Measurements from ENCODE around the gene UTP14A. TPM values are rescaled to one million over a fixed set of nuclear protein-coding genes. Genes with fewer than 3 reads are reported as not detected.

The UTP14A gene
- total and polyA plus RNA-seq, 4 donors = 3.0 to 6.6 (median 5.1) TPM

- no peaks in the 10 kb centered on the region for H3K27me3 ChIP-seq (ENCODE audit: control insufficient read depth in 4 of 4, insufficient read depth in 4 of 4, low read length in 3 of 4)
- TF ChIP-seq CTCF (IDR thresholded peaks at IDR 0.05; ENCODE audit: low read depth, low read length, missing input control) (no peak), RAD21 (IDR thresholded peaks at IDR 0.05) (no peak), YY1 (IDR thresholded peaks at IDR 0.05) (no peak), MAX (IDR thresholded peaks at IDR 0.05) (no peak), EGR1 (IDR thresholded peaks at IDR 0.05; ENCODE audit: low read depth in 2 of 2) (no peak), ATF3 (IDR thresholded peaks at IDR 0.05) (no peak), HNF4G (IDR thresholded peaks at IDR 0.05) (no peak), FOXA2 (IDR thresholded peaks at IDR 0.05) (no peak), TAF1 (conservative IDR thresholded peaks at IDR 0.05) (no peak), RXRA (IDR thresholded peaks at IDR 0.05) (no peak), REST (IDR thresholded peaks at IDR 0.05) (no peak), NR2F2 (IDR thresholded peaks at IDR 0.05) (no peak)
- H3K9ac ChIP-seq (ENCODE audit: low read depth in 1 of 2, low read length in 2 of 2) = no peak overlapping the region
- no peak for DNase-seq (ENCODE audit: low spot score)
- H3K36me3 ChIP-seq (ENCODE audit: control insufficient read depth in 4 of 4, insufficient read depth in 3 of 4, low read depth in 1 of 4, low read length in 3 of 4) = no peaks in the 10 kb centered on the region
- no peak overlapping the region for H3K27ac ChIP-seq (ENCODE audit: low read depth in 1 of 2, low read length in 2 of 2)
- no peaks in the 10 kb centered on the region for H3K9me3 ChIP-seq (ENCODE audit: control insufficient read depth in 4 of 4, low read length in 3 of 4)
- peaks cover 0 to 5% (median 1%) of the 10 kb centered on the region in 4 donors for H3K4me1 ChIP-seq (ENCODE audit: control insufficient read depth in 4 of 4, insufficient read depth in 4 of 4, low read length in 3 of 4)
- H3K4me3 ChIP-seq (ENCODE audit: low read depth in 1 of 3, low read length in 3 of 3) = no peak overlapping the region
- 88% methylated on average over 10 of the region's 10 CpGs for WGBS
Measured at GRCh38 chrX:129934461-129934860, 28.5 kb downstream of the UTP14A start.

- no peak overlapping the region for H3K27ac ChIP-seq (ENCODE audit: low read depth in 1 of 2, low read length in 2 of 2)
- no peaks in the 10 kb centered on the region for H3K27me3 ChIP-seq (ENCODE audit: control insufficient read depth in 4 of 4, insufficient read depth in 4 of 4, low read length in 3 of 4)
- H3K9me3 ChIP-seq (ENCODE audit: control insufficient read depth in 4 of 4, low read length in 3 of 4) = no peaks in the 10 kb centered on the region
- H3K9ac ChIP-seq (ENCODE audit: low read depth in 1 of 2, low read length in 2 of 2) = no peak overlapping the region
- DNase-seq (ENCODE audit: low spot score) = no peak
- H3K4me3 ChIP-seq (ENCODE audit: low read depth in 1 of 3, low read length in 3 of 3) = no peak overlapping the region
- no peak for TF ChIP-seq CTCF (IDR thresholded peaks at IDR 0.05; ENCODE audit: low read depth, low read length, missing input control)
- no peak for TF ChIP-seq NR2F2 (IDR thresholded peaks at IDR 0.05)
- no peak for TF ChIP-seq GABPA (IDR thresholded peaks at IDR 0.05 in 1 of 2, conservative IDR thresholded peaks at IDR 0.05 in 1 of 2)
- no peak for TF ChIP-seq RAD21 (IDR thresholded peaks at IDR 0.05)
- TF ChIP-seq HNF4A (conservative IDR thresholded peaks at IDR 0.05) = no peak
- H3K4me1 ChIP-seq (ENCODE audit: control insufficient read depth in 4 of 4, insufficient read depth in 4 of 4, low read length in 3 of 4) = peaks cover 0 to 5% (median 1%) of the 10 kb centered on the region in 4 donors
- WGBS = 93% methylated on average over 5 of the region's 5 CpGs
- no peaks in the 10 kb centered on the region for H3K36me3 ChIP-seq (ENCODE audit: control insufficient read depth in 4 of 4, insufficient read depth in 3 of 4, low read depth in 1 of 4, low read length in 3 of 4)
Measured at GRCh38 chrX:129934952-129935351, 29.0 kb downstream of the UTP14A start.
